H9 (cell line): ENCODE results near the gene SMAD3. TPM values are rescaled to one million over a fixed set of nuclear protein-coding genes. Genes with fewer than 3 reads are reported as not detected.
A peak's percentile ranks its signal among the peaks of the same experiment; 100 is the strongest.

Experiments
- DNase-seq: peaks from one replicate; pipeline ENCODE4 v3.0.0-alpha.2; 2017
- H2AFZ ChIP-seq: one replicate; pipeline ENCODE4 v1.6.1; 2013; ENCODE audit warnings: mild to moderate bottlenecking, low read length, control low read depth, moderate library complexity
- H2AK5ac ChIP-seq: 2 replicates; pipeline ENCODE4 v1.6.1; 2013; ENCODE audit warnings: low read length, control low read depth, mixed read lengths; ENCODE audit not compliant: insufficient read length
- H2BK120ac ChIP-seq: one replicate; pipeline ENCODE4 v1.6.1; 2013; ENCODE audit warnings: low read depth, mild to moderate bottlenecking, low read length, control low read depth, inconsistent platforms; ENCODE audit not compliant: poor library complexity, severe bottlenecking
- H2BK12ac ChIP-seq: 2 replicates; pipeline ENCODE4 v1.6.1; 2013; ENCODE audit warnings: low read length, control low read depth, mixed read lengths, low read depth; ENCODE audit not compliant: insufficient read length
- H2BK15ac ChIP-seq: 2 replicates; pipeline ENCODE4 v1.6.1; 2013; ENCODE audit warnings: low read depth, low read length, control low read depth
- H2BK20ac ChIP-seq: one replicate; pipeline ENCODE4 v1.6.1; 2013; ENCODE audit warnings: low read depth, mild to moderate bottlenecking, low read length, control low read depth, inconsistent platforms; ENCODE audit not compliant: poor library complexity, severe bottlenecking
- H2BK5ac ChIP-seq: 2 replicates; pipeline ENCODE4 v1.6.1; 2013; ENCODE audit warnings: low read length, control low read depth, mixed read lengths; ENCODE audit not compliant: insufficient read length
- H3K14ac ChIP-seq: 2 replicates; pipeline ENCODE4 v1.6.1; 2013; ENCODE audit warnings: low read length, control low read depth; ENCODE audit not compliant: insufficient read depth
- H3K18ac ChIP-seq: 2 replicates; pipeline ENCODE4 v1.6.1; 2013; ENCODE audit warnings: low read depth, mild to moderate bottlenecking, mixed read lengths, low read length, control low read depth; ENCODE audit not compliant: insufficient read length
- H3K23ac ChIP-seq: 2 replicates; pipeline ENCODE4 v1.6.1; 2013; ENCODE audit warnings: low read length, control low read depth, mixed read lengths, low read depth; ENCODE audit not compliant: insufficient read length
- H3K23me2 ChIP-seq: 2 replicates; pipeline ENCODE4 v1.6.1; 2013; ENCODE audit warnings: low read depth, mild to moderate bottlenecking, mixed read lengths, low read length, control low read depth; ENCODE audit not compliant: insufficient read length, poor library complexity, severe bottlenecking
- H3K27ac ChIP-seq: 2 replicates; pipeline ENCODE4 v1.5.1; 2013; ENCODE audit warnings: low read length, control low read depth, mixed read lengths, low read depth; ENCODE audit not compliant: insufficient read length
- H3K27me3 ChIP-seq: 2 replicates; pipeline ENCODE4 v1.6.1; 2013; ENCODE audit warnings: low read length, control low read depth, inconsistent platforms; ENCODE audit not compliant: insufficient read depth
- H3K4ac ChIP-seq: 2 replicates; pipeline ENCODE4 v1.6.1; 2013; ENCODE audit warnings: low read depth, mild to moderate bottlenecking, control low read depth, inconsistent platforms, low read length, moderate library complexity
- H3K4me1 ChIP-seq: 2 replicates; pipeline ENCODE4 v1.6.1; 2013; ENCODE audit warnings: low read length, control low read depth, inconsistent platforms; ENCODE audit not compliant: insufficient read depth
- H3K4me2 ChIP-seq: 2 replicates; pipeline ENCODE4 v1.6.1; 2013; ENCODE audit warnings: low read length, control low read depth, mixed read lengths; ENCODE audit not compliant: insufficient read length, insufficient read depth
- H3K56ac ChIP-seq: 2 replicates; pipeline ENCODE4 v1.6.1; 2013; ENCODE audit warnings: low read depth, mild to moderate bottlenecking, mixed read lengths, low read length, control low read depth; ENCODE audit not compliant: insufficient read length
- H3K79me1 ChIP-seq: 2 replicates; pipeline ENCODE4 v1.6.1; 2013; ENCODE audit warnings: low read depth, mild to moderate bottlenecking, moderate library complexity, low read length, control low read depth, inconsistent platforms; ENCODE audit not compliant: insufficient read depth, poor library complexity, severe bottlenecking
- H3K79me2 ChIP-seq: 2 replicates; pipeline ENCODE4 v1.6.1; 2013; ENCODE audit warnings: low read length, control low read depth, inconsistent platforms; ENCODE audit not compliant: insufficient read depth
- H3K9ac ChIP-seq: 2 replicates; pipeline ENCODE4 v1.6.1; 2013; ENCODE audit warnings: low read length, control low read depth, mixed read lengths; ENCODE audit not compliant: insufficient read length; ENCODE audit errors: extremely low read depth
- H3K9me3 ChIP-seq: one replicate; pipeline ENCODE4 v1.6.1; 2013; ENCODE audit warnings: low read depth, low read length, inconsistent platforms; ENCODE audit not compliant: control insufficient read depth
- H3T11ph ChIP-seq: one replicate; pipeline ENCODE4 v1.6.1; 2013; ENCODE audit warnings: mild to moderate bottlenecking, low read length, control low read depth, inconsistent platforms
- H4K20me1 ChIP-seq: one replicate; pipeline ENCODE4 v1.6.1; 2013; ENCODE audit not compliant: control insufficient read depth, insufficient read length, insufficient read depth
- H4K5ac ChIP-seq: 2 replicates; pipeline ENCODE4 v1.6.1; 2013; ENCODE audit warnings: low read depth, mild to moderate bottlenecking, mixed read lengths, low read length, control low read depth; ENCODE audit not compliant: insufficient read length
- H4K8ac ChIP-seq: replicated peaks from 2 replicates; pipeline ENCODE4 v1.6.1; 2013; ENCODE audit warnings: low read length, control low read depth, mixed read lengths, low read depth; ENCODE audit not compliant: insufficient read length
- H4K91ac ChIP-seq: 2 replicates; pipeline ENCODE4 v1.6.1; 2013; ENCODE audit warnings: low read depth, mild to moderate bottlenecking, moderate library complexity, mixed read lengths, low read length, control low read depth; ENCODE audit not compliant: insufficient read length
- H3K27ac Mint-ChIP-seq, 3 experiments: 2 replicates in 2 of 3; 3 replicates in 1 of 3; pipeline ENCODE4 v1.8.0; 2020 to 2021; ENCODE audit warnings: mixed read lengths in 3 of 3, mild to moderate bottlenecking in 1 of 3, moderate library complexity in 1 of 3
- H3K27me3 Mint-ChIP-seq: 2 replicates; pipeline ENCODE4 v1.8.0; 2021; ENCODE audit warnings: low read depth, mild to moderate bottlenecking, moderate library complexity, mixed read lengths
- H3K36me3 Mint-ChIP-seq, 3 experiments: 2 replicates in 2 of 3; 3 replicates in 1 of 3; pipeline ENCODE4 v1.8.0; 2020 to 2021; ENCODE audit warnings: low read depth in 3 of 3, mixed read lengths in 3 of 3; ENCODE audit not compliant: insufficient read depth in 1 of 3
- H3K4me1 Mint-ChIP-seq, 2 experiments: 2 replicates each; pipeline ENCODE4 v1.8.0; 2020; ENCODE audit warnings: mixed read lengths in 2 of 2
- H3K4me3 Mint-ChIP-seq, 2 experiments: 2 replicates in 1 of 2; 3 replicates in 1 of 2; pipeline ENCODE4 v1.8.0; 2020 to 2021; ENCODE audit warnings: mild to moderate bottlenecking in 2 of 2, mixed read lengths in 2 of 2, moderate library complexity in 1 of 2
- H3K9me3 Mint-ChIP-seq, 2 experiments: 2 replicates in 1 of 2; 3 replicates in 1 of 2; pipeline ENCODE4 v1.8.0; 2020; ENCODE audit warnings: mild to moderate bottlenecking in 2 of 2, mixed read lengths in 2 of 2, moderate library complexity in 1 of 2
- WGBS: extraction: QIAGEN DNeasy Blood & Tissue Kit; methylation state at CpG from one replicate; pipeline ENCODE4 v1.1.7; 2013; ENCODE audit warnings: missing lambda C conversion rate, low lambda C conversion rate, mixed read lengths; ENCODE audit not compliant: insufficient read length; ENCODE audit errors: extremely low coverage; 5-methylcytosine and 5-hydroxymethylcytosine counted together
- total RNA-seq: library from RNA; stranded (reverse); gene quantifications from 2 replicates; pipeline ENCODE4 v1.2.1, GENCODE V29; 2021
- TF ChIP-seq, protein P1 (sequence below): fragments of 200-600 bp; sonication (generic); conservative IDR thresholded peaks from 3 replicates; pipeline ENCODE4 v1.8.0; 2021; ENCODE audit warnings: antibody characterized with exemption, mild to moderate bottlenecking

SMAD3 gene
- total RNA-seq, 1 experiment from 2014 or later: 26.7 TPM

DNA sequence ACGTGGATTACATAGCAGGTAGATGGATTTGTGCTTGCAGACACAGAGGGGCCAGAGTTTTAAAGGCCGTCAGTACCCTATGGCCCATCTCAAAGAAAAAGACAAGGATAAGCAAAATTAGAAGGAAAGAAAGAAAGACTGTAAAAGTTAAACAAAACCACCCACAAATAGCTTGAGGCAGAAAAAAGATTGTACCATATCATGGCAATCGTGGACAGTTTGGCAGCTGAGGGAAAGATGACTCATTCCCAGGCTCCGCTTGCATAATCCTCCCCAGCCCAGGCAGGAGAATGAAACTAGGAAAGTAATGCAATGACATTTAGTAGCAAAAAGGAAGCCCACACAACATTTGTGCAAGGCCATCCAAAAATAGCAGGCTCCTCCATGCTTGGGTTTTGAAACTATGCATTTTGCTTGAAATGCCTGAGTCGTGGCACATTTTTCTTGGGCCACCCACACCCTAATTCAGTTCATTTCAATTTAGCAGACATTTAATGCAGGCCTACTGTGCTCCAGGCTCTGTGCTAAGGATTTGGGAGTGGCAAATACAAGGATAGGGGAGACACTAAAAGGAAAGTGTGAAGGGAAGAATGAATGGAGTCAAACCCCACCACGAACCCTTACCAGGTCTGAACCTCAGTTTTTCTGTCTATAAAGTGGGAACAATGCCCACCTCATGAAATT lies 40.9 kb upstream of the SMAD3 start:
- H3K4me3 Mint-ChIP-seq: no peak overlapping the region
- H2AFZ ChIP-seq: no peak overlapping the region
- peaks cover 37 to 42% of the 10 kb centered on the region in 2 experiments for H3K4me1 Mint-ChIP-seq

More for the DNA sequence above, 40.9 kb upstream of the SMAD3 start:
- Histone ChIP-seq H2BK5ac (no peak overlapping the region), H3T11ph (no peak overlapping the region), H3K56ac (no peak overlapping the region), H3K23me2 (no peaks in the 10 kb centered on the region), H3K18ac (no peak overlapping the region), H3K27ac (no peak overlapping the region), H4K91ac (no peak overlapping the region), H2AK5ac (no peak overlapping the region), H3K4ac (no peak overlapping the region), H3K23ac (no peak overlapping the region), H2BK20ac (no peak overlapping the region), H3K4me1 (peaks cover 2% of the 10 kb centered on the region; the same call in 1 of the 2 replicates), H2BK120ac (no peak overlapping the region), H3K4me2 (no peak overlapping the region), H3K79me2 (no peaks in the 10 kb centered on the region), H3K14ac (no peak overlapping the region), H4K8ac (no peak overlapping the region), H3K79me1 (no peaks in the 10 kb centered on the region), H2BK15ac (no peak overlapping the region), H3K27me3 (no peaks in the 10 kb centered on the region), H3K9me3 (no peaks in the 10 kb centered on the region), H4K5ac (no peak overlapping the region), H3K9ac (no peak overlapping the region), H4K20me1 (no peaks in the 10 kb centered on the region), H2BK12ac (no peak overlapping the region)
- Mint-ChIP-seq H3K36me3 (no peaks in the 10 kb centered on the region), H3K9me3 (no peaks in the 10 kb centered on the region; a peak in 1 of 5 replicates), H3K27me3 (no peaks in the 10 kb centered on the region; the same call in 1 of the 2 replicates), H3K27ac (peak overlapping the region in 1 of 3 experiments; percentile 6; a peak in 1 of 7 replicates)
- no CpG with 5 or more reads among the region's 6 CpGs for WGBS
- TF ChIP-seq, protein P1, sequence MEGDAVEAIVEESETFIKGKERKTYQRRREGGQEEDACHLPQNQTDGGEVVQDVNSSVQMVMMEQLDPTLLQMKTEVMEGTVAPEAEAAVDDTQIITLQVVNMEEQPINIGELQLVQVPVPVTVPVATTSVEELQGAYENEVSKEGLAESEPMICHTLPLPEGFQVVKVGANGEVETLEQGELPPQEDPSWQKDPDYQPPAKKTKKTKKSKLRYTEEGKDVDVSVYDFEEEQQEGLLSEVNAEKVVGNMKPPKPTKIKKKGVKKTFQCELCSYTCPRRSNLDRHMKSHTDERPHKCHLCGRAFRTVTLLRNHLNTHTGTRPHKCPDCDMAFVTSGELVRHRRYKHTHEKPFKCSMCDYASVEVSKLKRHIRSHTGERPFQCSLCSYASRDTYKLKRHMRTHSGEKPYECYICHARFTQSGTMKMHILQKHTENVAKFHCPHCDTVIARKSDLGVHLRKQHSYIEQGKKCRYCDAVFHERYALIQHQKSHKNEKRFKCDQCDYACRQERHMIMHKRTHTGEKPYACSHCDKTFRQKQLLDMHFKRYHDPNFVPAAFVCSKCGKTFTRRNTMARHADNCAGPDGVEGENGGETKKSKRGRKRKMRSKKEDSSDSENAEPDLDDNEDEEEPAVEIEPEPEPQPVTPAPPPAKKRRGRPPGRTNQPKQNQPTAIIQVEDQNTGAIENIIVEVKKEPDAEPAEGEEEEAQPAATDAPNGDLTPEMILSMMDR: no peak
- DNase-seq: no peak
